COLO668 (cell line): ENCODE results near the gene URB2.
"Not testable (repeated sequence)": the region's sequence is repeated elsewhere in the genome, so short reads cannot be mapped to it uniquely, and the experiment has no call there.

ENCODE experiments used
- DNase-seq: peaks from one replicate; lab custom pipeline; 2025; ENCODE audit not compliant: unreplicated experiment; lab: John Stamatoyannopoulos, UW

URB2 gene

DNA sequence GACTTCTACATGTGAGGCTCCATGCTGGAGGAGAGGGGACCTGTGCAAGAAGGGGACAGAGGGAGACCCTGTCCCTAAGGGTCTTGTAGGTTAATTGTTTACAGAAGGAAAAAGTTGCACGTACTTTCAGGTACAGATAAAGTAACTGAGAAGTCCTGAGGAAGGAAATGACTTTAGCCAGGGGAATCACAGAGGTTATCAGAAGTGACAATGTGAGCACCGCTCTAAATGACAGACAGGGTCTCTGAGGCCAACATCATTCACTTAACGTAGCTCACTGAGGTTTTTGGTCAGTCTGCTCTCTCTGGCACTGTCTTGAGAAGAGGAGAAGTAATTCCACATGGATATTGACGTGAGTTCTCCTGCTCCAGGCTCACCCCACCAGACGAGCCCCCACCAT, 12.1 kb upstream of the URB2 start:
- no peak for DNase-seq

DNA sequence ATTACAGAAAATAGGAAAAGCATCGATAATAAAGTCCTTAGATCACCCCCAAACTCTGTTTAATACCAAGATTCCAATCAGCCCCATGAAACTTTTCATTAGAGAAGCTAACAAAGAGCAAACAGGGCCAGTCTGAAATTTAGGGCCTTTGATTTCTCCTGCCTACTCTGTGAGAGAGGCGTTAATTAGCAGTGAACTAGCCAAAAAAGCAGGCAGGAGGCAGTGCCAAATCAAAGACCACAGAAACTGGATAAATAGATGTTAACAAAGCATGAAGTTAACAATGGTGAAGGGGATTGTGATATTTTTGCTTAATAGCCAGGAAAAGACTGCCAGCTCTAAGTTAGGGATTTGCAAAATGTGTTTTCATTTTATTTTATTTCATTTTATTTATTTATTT, 11.3 kb upstream of the URB2 start:
- no peak for DNase-seq

DNA sequence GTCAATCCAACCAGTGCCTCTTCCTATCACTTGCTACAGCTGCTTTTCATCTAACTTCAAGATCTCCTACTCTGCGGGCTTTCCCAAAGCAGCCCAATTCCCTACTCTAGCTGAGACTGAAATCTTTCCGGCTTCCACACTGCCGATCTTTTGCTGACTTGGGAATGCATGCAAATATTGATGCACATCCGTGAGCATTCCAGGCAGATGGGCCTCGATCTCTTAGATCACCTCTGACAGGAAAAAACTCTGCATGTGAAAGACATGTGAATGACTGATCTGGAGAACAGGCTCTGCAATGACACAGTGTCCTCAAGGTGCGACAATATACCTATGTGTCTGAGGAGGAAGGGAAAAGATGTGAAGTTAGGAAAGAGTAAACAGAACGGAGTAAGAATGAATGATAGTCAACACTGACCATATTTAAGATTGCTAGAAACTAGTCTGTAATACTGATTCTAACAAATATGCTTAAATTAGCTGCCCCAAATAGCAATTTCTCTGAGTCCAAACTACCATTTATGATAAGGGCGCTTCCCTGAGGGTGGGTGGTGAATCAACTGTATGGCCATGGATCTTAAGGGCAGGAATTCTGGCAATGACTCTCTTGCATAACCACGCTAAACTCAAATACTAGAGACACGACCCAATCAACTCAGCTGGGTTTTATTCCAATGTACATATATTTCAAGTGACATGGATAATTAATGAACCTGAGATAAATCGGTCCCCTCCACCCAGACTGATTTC, 8.5 kb upstream of the URB2 start:
- DNase-seq: no peak

DNA sequence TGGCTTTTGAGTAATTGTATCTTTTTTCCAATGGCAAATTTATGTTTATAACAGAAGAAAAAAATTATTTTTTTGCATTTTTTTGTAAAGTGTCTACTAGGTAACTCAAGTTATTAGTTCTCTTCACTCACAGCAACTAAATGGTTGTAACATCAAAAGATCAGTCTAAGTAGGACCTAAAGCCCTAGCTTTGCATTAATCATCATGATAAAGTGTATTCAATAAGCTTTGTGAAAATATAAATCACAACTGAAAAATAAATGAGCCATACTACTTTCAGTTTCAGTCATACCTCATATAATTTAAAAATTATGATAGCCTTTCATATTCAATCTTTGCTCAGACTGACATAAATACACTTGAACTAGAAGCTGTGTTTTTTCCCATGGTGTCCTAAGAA, 7.0 kb upstream of the URB2 start:
- DNase-seq: no peak

DNA sequence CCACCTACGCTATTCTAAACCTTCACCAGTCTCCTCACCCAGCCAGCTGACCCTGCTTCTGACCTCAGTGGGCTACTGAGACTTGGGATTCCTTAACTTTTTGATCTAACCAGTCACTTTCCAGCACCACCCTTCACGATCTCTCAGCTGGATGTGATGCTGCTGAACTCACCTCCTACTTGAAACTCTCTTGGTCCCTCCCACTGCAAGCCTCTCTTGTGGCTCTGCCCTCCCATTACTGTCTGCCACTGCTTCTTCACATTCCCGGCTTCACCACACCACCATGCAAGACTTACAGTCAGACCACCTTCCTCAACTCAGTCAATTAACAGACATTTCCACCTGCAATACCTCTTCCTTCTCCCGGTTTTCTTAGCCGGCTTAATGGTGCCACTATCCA, 6.4 kb upstream of the URB2 start:
- DNase-seq: no peak

DNA sequence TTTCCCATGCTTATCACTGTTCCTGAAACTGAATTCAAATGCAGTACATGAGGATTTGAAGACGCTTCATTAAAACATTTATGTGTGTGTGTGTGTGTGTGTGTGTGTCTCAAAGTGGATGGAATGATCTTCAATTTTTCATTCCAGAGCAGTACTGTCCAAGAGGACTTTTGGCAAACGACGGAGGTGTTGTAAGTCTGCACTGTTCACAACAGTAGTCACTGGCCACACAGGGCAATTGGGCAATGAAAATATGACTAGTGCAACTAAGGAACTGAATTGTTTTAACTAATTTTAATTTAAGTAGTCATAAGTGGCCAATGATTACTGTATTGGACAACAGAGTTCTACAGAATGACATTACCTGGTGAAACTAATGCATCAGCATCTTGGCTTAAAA, 5.2 kb upstream of the URB2 start:
- DNase-seq: no peak

DNA sequence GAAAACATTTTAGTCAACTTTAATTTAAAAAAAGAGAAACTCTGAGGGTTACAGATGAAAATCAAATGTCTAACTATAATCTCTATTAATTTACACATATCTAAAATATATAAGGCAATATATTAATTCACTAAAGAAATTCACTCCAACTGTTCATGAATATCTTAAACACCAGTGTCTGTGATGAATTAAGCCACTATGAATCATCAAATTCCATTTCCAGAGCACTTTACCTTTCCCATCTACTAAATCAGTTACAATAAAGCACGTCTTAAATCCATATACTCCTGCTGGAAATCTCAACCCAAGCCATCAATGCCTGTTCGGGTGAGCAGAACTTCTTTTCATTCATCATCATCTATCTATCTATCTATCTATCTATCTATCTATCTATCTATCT, 4.4 kb upstream of the URB2 start:
- no peak for DNase-seq

DNA sequence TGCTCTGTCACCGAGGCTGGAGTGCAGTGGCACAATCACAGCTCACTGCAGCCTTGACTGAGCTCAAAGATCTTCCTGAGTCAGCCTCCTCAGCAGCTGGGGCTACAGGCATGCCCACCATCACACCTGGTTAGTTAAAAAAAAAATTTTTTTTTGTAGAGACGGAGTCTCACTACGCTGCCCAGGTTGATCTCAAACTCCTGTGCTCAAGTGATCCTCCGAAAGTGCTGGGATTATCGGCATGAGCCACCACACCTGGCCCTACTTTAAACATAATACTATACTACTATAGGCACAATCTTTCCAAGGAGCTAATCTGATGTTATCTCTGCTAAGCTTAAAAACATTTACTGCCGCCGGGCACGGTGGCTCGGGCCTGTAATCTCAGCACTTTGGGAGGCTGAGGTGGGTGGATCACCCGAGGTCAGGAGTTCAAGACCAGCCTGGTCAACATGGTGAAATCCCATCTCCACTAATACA, 3.4 kb upstream of the URB2 start:
- not testable (repeated sequence) for DNase-seq

DNA sequence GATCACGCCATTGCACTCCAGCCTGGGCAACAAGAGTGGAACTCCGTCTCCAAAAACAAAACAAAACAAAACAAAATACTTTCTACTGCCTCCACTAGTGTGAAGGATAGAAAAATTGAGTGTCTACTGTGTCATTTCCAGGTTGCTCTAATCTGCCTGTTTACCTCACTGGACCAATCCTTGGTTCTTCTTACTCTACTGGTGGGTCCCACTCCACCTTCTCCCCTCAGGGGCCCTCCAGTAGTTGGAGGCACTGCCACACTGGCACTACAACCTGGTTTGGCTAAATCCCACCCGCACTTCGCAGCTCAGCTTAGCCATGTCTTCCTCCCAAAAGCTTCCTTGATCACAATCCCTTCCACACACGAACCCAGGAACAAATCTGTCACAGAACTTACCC, 2.8 kb upstream of the URB2 start:
- no peak for DNase-seq

DNA sequence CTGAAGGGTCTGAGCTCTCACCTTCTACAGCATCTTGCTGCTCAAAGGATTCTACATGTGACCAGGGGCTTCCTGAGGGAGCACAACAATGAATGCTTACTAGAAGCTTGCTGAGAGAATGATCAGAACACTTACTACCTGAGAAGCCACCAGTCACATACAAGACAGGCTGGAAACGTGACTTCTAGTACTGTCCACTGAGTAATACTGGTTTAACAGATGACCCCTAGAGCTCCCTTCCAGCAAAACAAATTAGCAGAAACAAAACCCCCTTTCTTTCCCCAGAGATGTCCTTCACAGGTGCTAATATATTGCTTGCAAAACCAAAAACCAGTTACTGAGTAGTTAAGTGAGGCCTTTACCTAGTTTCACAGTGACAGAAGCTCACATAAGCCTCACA, 2.2 kb upstream of the URB2 start:
- DNase-seq: no peak

DNA sequence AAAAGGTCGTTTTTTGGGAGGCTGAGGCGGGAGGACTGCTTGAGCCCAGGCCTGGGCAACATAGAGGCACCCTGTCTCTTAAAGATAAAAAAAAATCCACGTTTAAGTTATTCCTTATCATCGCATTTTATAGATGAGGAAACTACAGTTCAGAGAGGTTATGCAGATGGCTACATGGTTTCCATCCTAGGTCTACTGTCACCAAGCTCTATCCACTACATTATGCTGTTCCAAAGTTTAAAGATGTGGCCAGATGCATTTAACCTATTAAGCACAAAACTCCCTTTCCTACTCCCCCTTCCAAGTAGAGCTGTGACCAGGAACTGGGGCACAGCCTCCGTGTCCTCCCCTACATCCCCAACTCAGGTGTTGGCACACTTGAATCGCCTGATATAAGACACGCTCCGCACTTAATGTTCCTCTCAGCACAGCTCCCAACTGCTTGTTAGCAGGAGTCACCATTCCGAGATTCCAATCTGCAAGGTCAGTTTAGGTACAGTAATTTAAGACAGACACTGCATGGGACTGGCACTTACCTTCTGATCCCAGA, 1.5 kb upstream of the URB2 start:
- no peak for DNase-seq

DNA sequence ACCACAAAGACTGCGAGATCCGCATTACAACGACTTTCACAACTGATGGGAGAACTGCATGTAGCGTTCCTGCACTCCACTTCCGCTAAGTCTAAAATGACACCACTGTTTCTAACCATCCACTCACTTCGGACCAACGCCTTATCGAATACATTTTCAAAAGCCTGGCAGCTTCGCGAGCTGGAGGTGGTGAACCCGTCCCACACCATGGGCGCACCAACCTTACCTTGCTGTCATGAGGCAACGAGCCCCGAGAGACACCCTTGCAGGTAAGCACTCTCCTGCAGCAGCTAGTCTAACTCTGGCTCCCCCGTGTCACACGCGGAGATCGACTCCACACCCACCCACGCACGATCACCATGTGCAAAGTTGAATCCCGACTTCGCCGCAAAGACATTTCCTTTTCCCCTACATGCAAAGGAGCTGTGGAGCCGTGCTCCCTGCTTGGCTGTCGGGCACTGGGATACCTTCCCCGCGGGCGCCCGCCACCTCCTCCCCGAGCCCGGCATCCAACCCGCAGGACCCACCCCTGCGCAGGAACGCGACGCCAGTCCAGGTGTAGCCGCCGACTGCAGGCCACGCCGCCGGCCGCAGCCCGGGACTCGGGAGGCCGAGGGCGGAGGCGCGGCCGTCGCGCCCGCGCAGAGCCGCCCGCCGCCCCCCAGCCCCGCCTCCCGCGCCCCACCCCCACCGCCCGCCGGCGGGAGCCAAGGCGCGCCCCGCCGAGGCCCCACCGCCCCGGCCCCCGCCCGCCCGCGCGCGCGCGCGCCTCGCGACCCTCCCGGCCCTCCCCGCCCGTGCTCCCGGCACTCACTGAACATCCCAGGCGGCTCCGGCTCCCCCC, 754 bp upstream of the URB2 start:
- DNase-seq: peak; percentile 81

DNA sequence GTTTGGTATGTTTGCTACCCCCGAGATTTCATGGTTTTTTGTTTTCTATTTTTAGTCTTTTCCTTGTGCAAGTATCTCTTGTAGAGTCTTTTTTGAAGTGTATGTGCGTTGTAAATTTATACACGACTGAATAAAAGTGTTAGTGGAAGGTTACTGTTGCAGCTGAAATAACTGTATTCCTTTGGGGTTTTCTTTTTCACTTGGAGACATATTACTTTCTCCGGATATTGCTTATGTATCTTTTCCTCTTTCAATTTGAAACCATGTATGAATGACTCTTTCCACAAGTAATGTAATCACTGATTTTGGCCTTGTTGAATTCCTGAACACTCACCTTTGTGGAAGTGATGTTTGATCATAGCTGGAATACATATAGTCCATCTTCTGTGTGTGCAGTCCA, 956 bp downstream of the URB2 start:
- DNase-seq: no peak

DNA sequence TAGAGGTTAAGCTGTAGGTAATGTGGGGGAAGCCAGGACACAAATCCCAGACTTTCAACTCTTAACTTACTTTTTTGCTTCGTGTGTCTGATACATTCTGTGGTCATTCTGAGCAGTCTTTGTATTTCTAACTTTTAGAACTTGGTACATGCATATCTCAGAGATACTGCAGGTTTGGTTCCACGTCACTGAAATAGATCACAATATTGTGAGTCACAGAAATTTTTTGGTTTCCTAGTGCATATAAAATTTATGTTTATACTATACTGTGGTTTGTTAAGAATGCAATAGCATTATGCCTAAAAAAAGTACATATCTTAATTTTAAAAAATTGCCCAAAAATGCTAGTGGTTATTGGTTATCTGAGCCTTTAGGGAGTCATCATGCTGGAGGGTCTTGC, 3.2 kb downstream of the URB2 start:
- no peak for DNase-seq

DNA sequence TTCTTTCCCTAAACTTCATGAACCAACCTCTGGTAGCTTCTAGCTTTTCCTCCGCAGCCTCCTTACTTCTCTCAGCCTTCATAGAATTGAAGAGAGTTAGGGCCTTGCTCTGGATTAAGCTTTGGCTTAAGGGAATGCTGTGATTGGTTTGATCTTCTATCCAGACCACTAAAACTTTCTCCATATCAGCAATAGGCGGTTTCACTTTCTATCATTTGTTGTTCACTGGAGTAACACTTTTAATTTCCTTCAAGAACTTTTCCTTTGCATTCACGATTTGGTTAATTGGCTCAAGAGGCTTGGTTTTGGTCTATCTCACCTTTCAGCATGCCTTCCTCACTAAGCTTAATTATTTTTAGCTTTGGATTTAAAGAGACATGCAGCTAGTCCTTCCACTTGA, 5.1 kb downstream of the URB2 start:
- no peak for DNase-seq

DNA sequence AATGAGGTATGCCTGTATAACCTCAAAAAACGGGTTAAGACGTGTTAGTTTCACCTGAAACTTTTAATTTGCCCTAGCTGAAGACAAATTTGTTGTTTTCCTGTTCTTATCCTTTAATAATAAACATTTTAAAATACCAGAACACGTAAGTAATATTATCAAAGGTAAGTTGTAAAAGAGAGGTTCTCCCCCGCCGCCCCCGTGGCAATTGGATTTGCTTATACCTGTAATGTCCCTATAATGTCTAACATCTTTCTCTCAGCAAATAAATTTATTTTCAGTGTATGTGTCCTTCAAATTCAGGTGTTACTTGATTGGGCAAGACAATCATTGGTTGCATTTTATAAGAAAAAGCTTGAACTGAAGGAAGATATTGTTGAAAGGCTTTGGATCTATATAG, 5.9 kb downstream of the URB2 start:
- no peak for DNase-seq

DNA sequence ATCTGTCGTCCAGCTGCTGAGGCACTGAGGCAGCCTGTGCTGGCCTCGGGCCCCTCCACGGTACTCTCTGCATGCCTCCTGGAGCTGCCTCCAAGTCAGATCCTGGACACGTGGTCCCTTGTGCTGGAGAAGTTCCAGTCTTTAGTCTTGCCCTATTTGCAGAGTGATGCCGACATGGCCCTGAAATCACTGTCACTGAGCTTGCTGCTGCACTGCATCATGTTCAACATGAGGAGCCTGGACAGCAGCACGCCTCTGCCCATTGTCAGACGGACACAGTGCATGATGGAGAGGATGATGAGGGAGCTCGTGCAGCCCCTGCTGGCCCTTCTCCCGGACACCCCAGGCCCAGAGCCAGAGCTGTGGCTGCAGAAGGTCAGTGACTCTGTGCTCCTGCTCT, 10.0 kb downstream of the URB2 start:
- DNase-seq: no peak

DNA sequence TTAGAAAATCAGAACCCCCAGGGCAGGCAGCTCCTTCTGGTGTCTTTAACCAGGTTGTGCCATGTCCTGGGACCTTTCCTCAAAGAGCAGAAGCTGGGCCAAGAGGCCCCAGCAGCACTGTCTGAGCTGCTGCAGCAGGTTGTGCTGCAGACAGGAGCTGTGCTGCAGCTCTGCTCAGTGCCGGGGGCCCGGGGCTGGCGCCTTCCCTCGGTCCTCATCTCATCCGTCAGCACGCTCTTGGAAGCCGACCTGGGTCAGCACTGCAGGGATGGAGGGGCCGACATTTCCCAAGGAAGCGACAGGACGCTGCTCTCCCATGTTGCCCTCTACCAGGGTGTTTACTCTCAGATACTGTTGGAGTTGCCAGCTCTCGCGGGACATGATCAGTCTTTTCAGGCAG, 11.7 kb downstream of the URB2 start:
- DNase-seq: no peak

DNA sequence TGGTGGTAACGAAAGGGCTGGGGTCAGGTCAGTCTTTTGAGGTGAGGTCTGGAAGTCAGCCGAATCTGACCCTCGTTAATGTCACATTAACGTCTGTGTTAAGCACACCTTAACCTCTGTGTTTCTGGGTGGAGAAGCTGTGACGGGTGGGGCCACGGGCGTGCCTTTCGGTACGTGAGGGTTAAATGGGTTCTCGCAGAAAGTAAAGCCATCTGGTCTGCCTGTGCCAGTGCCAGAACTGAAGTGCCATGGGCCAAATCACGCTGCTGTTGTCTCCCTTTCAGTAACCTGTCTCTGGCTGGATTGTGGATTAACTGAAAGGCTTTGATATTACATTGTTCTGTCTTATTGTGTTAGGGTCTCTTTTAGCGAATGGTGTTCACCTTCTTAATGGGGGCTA, 14.4 kb downstream of the URB2 start:
- no peak for DNase-seq

DNA sequence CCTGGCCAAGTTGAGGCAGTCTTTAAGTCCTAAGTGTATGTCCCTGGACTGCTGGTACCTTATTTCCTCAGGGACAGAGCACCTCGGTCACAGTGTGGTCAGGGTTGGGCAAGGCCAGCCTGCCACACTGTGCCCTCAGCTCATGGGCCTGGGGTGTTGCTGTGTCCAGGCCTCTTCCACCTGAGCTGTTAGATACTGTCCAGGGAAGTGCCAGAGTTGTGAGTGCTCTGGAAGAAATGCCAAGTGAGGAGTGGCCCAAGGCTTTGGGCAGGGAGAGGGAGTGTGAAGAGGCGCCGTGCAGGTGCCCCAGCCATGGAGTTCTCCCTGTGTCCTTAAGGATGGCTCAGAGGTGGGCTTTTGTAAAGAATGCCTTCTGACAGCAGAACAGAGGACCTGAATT, 15.3 kb downstream of the URB2 start:
- DNase-seq: no peak

DNA sequence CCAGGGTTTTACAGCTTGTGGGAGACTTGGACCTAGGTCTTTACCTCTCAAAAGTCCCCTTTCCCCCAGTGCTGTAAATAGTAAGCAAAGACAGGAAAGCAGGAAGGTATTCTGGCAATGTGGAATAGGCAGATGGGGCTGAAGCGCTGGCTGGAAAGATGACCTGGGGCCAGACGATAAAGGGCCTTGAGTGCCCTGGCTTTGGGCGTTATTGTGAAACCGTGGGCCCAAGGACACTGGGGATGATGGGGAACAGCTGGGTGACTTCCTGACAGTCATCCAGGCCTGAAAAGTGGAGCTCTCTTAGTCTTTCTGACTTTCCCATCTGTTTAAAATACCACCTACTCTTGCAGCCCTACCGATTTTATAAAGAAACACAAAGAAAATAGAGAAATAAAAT, 16.3 kb downstream of the URB2 start:
- no peak for DNase-seq

DNA sequence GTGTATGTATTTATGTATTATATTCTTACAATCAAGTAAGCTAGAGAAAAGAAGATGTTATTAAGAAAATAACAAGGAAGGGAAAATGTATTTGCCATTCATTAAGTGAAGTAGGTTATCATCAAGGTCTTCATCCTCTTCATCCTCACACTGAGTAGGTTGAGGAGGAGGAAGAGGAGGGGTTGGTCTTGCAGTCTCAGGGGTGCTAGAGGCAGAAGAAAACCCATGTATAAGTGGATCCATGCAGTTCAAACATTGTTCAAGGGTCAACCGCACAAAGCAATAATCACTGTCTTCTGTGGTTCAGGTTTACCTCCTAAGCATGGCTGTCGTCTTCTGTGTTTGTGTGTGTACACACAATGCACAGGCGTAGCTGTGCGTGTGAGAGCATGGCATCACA, 16.9 kb downstream of the URB2 start:
- DNase-seq: no peak
